HG03108 (cell line): Measurements from ENCODE around the gene NAV3.

ENCODE experiments used
- ATAC-seq: cut with Tn5 transposase; IDR thresholded peaks from one replicate; pipeline ENCODE4 v1.9.1; 2021; ENCODE audit warnings: moderate library complexity; ENCODE audit not compliant: unreplicated experiment

The NAV3 gene

DNA sequence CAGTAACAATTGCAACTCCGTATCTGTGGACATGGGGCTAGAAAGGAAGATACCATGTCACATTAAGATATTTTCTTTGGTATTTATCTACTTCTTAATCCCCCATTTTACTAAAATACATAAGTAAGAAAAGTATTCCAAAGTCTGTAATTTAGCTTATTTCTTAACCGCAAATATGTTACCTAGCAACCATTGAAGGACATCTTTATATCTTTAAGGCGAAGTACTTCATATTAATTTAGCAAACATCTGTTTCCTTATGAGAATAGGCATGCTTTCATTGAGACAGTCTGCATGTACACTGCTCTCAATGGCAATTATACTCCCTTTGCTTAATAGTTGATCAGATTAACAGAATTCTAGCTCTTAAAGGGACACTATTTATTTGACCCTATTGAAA, 88.8 kb downstream of the NAV3 start:
- ATAC-seq: no peak

DNA sequence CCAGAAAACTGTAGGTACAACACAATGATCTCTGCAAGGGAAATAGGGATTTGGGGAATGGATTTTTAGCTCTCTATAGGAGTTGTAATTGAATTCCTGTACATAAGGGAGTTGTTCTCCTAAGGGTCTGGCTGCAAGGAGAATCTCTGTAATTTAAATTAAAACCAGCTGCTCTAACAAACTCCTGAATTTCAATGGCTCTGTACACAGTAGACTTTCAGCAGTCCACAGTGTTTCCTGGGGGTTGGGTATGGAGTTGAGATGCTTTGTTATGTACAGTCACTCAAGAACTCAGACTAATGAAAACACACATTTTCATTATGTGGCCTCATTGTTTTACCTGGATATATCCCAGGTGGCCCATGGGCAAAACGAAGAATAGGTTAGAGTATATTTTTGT, 93.2 kb downstream of the NAV3 start:
- no peak for ATAC-seq

DNA sequence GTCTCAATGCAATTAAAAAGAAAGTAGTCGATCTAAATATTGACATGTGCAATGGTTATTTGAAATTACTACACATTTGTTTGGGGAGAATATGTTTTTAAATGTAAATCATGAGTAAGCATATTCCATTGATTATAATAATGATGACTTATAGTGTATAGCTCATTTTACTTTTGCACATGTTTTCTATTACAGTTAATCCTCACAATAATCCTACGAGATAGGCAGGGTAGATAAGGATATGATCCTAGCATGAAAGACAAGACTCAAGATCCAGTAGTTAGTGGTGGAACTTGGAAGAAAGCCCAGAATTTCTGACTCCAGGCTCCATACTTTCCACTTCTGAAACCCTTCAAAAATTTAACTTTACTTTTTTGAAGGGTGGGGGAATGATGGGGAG, 94.0 kb downstream of the NAV3 start:
- no peak for ATAC-seq

DNA sequence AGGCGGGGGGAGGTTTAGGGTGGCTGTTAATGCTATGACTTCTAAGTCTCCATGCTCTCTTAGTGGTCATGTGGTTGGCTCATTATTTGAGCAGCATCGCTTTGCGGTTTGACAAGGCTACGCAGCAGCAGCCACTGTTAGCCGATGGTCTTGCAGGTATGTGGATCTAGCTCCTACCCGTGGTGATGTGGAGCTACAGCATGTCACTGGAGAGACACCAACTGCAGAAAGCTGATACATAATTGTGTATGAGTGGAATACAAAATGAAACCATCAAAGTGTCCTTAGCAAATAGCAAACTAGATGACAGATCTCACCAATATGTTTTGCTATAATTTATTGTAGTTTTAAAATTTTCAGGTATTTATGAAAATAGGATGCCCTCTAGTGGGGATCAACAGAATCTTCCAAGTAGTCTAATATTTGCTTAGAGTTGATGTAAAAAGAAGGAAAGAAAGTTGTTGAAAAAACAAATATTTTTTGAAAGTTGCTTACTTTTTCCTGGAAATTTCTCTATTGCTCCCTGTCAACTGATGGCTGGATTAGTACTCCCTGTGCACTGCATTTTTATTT, 94.9 kb downstream of the NAV3 start:
- peak; percentile 97 for ATAC-seq

DNA sequence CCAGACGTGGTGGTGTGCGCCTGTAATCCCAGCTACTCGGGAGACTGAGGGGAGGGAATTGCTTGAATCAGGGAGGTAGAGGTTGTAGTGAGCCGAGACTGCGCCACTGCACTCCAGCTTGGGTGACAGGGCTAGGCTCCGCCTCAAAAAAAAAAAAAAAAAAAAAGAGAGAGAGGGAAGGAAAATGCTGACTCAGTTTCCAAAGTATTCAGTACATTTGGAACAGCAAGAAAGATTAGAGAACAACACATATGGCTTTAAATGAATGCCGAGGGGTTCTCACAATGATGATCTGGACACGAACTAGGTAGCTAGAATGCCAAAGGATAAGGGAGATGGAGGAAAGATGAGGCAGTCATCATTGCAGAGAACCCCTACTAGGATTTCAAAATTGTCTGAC, 97.4 kb downstream of the NAV3 start:
- ATAC-seq: no peak

DNA sequence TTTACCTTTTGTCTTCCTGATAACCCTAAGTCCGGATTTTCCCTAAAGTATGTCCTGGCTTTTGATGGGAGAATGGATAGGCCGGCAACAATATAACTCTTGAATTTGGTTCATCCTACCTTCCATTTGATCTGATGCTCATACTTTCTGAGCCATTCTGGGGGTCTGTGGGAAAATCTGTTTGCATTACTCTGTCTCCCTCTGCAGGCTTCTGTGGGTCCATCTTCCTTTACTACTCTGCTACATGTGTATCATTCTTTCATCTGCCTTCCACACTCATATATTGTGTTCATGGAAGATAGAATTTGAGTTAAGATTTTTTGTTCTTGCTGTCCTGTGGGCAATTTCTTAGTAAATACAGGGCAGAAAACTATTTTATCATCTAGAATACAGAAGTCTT, 101.5 kb downstream of the NAV3 start:
- no peak for ATAC-seq

DNA sequence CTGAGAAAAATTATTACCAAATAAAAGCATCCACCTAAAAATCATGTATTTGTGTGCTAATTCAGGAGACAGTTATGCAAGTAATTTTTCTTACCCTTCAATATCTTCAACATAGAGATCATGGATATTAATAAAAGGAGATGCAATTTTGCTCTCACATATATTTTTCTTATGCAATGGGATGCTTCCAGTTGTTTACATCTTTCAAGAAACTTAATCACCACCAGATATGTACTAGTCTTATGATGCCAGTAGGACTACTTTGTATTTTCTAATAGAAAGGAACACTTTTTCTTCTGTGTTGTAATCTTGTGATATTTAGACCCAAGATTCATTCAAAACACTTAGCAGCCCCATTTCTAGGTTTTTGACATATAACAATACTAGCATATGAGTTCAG, 107.6 kb downstream of the NAV3 start:
- ATAC-seq: no peak

DNA sequence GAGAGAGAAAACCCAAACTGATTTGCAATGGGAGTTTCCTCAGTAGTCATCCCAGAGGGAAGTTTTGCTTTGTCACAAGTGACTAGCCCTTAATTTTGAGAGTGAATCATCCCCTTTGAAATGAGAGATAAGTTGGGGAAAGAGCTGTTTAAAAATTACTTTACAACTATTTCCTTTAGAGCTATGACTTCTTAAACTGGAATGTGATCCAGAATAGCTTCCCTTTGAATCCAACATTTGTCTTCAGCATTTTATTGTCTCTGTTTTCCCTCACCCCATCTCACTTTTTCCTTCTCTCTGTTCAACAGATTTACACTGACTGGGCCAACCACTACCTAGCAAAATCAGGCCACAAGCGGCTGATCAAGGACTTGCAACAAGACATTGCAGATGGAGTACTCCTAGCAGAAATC, 109.3 kb downstream of the NAV3 start:
- no peak for ATAC-seq

DNA sequence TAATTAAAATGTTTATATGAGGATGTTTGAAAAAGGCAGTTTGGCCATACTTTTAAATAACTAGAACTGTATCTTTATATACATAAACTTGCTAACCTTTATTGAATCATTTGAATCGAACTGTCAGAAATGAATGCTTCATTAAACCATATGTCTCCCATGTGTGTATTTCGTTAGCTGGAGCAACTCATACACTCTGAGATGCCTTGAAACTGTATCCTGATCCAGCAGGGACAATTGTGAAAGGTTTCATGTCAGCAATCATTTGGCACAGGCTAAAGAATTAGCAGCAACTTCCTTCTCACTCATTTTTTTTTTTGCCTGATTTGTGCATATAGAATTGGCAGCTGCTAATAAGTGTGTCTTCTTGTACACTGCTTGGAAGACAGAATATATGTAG, 109.9 kb downstream of the NAV3 start:
- no peak for ATAC-seq

DNA sequence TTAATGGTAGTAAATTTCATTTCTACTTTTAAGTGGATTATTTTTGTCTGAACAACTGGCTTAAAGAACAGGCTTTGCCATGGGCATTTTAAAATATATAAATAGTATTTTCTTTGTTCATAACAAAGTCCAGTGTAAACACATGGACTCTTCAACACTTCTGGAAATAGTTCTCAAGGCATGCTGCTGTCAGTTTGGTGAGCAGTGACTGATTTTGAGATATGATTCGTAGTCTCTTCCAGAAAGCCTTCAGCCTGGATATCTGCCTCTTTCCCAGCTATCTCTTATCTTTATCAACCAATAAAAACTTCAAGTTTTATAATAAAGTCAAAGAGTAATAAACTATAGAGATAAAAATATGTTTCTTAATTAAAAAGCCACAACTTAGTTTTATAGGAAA, 110.7 kb downstream of the NAV3 start:
- no peak for ATAC-seq

DNA sequence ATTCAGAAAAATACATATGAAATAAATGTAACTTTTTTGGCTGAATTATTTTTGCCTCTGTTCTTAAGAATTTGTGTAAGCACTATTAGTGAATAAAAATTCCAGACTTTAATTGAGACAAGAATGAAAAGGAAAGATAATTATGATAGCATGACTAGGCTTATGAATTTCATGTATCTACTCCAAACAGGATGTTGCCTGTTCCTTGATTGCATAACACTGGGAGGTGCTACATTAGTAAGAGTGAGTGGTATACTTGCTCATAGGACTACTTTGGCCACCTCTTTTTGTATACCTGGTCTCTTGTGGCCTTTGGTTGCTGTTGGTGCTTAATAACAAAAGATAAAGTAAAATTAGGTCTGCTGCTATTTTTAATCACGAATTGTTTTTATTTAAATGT, 112.8 kb downstream of the NAV3 start:
- no peak for ATAC-seq

DNA sequence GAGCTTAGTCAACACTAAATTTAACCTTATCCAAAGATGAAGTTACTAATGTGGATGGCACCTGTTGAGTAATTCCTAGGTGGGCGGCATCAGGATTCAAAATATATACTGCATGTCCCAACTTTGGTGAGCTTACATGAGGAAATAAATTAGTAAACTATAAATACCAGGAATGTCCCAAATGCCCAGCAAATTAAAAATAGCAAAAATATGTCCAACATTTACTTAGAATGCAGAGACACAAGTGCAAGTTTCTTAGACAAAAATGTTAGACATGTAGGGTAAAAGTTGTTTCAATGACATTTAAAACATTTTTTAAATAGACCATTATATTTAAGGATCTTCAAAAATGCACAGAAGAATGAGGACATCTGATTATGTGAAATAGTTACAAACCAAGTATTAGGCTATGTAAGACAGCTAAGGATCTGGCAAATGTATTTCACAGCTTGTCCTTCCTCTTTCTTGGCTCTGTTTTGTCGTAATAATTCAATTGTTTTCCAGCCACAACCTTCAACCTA, 115.9 kb downstream of the NAV3 start:
- no peak for ATAC-seq

DNA sequence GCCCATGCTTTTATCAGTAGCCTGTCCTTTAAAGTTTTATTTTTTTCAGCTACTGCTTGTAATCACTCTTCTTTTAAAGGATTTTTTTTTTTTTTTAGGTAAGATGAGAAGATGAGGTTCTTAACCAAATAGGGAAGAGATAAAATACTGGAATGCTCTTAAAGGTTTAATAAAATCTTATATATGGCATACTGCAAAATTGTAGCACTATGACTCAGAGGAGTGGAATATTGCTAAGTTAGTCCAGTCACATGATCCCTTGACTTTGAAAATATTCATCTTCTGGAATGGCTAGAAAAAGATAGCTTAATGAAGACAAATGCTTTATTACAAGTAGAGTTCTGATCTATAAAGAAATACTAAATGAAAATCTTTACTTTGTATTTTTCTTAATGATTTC, 116.6 kb downstream of the NAV3 start:
- ATAC-seq: no peak

DNA sequence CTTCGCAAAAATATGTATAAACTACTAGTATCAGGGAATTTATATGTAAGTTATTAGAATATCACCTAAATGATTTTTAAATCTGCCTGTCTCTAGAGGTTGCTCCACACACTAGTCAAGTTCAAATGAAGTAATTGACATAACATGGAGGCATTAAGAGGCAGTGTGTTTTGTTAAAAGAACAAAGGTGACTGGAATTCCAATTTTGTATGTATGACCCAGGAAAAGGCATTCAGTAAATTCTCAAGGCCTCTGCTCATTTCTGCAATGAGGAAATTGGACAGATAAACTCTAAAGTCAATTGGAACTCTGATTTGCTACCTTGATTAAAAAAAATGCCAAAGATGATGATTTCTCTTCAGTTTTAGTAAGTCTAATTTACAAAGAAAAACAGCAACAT, 117.1 kb downstream of the NAV3 start:
- ATAC-seq: no peak

DNA sequence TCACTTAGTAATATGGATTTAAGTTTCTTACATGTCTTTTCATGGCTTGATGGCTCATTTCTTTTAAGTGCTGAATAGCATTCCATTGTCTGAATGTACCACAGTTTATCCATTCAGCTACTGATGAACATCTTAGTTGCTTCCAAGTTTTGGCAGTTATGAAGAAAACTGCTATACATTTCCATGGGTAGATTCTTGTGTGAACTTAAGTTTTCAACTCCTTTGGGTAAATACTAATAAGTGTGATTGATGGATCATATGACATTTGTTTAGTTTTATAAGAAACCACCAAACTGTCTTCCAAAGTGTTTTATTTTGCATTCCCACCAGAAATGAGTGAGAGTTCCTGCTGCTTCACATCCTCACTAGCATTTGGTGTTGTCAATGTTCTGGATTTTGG, 119.2 kb downstream of the NAV3 start:
- no peak for ATAC-seq

DNA sequence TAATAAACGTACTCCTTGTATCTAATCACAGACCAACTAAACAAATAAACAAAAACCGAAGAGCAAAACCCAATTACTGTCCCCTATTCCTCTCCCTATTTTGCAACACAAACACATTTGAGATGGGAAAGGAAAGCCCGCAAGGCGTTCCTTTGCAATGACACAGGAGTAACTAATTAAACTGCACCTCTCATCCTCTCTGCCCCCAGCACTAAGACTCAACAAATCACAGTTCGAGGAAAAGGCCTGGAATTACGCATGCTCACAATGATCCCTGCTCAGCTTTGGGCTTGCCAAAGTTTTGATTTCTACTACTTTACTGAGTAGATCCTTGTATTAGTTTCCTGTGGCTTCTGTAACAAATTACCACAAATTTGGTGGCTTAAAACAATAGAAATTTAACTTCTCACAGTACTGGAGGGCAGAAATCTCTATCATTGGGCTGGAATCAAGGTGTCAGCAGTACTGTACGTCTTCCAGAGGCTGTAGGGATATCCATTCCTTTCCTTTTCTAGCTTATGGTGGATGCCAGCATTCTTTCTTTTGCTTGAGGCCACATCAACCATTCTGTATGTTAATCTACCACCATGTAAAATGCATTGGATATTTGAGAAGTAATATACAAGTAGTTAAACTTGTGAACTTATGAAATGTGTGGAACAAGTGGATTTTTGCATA, 123.0 kb downstream of the NAV3 start:
- ATAC-seq: no peak

DNA sequence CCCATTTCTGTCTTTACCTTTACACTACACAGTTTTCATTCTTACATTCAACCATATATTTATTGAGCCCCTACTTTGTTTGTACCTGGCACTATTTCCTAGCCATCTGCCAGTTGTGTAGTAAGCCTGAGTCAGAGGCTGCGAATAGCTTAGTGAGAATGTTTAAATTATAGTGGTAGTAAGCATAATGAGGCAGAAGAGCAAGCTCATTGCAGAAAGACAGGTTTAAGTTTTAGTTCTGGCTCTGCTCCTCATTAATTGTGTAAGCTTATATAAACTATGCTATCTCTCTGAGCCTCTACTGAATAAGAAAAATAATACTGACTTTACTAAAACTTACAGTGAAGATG, 123.5 kb downstream of the NAV3 start:
- no peak for ATAC-seq

DNA sequence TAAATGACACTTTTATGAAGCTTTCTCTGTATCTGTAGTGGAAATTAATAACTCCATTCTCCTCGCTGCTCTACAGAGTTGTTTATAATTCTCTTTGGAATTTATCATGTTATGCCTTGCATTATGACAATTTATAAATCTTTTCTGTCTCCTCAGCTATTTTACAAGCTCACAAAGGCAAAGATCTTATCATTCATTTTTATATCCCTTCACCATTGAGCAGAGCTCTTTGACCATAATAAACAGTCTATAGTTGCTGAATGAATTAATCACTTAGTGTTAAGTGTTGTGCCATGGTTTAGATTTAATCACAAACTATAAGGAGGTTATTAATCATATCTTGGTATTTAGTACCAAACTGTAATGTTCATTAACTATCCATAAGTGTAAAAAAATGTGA, 126.4 kb downstream of the NAV3 start:
- ATAC-seq: no peak

DNA sequence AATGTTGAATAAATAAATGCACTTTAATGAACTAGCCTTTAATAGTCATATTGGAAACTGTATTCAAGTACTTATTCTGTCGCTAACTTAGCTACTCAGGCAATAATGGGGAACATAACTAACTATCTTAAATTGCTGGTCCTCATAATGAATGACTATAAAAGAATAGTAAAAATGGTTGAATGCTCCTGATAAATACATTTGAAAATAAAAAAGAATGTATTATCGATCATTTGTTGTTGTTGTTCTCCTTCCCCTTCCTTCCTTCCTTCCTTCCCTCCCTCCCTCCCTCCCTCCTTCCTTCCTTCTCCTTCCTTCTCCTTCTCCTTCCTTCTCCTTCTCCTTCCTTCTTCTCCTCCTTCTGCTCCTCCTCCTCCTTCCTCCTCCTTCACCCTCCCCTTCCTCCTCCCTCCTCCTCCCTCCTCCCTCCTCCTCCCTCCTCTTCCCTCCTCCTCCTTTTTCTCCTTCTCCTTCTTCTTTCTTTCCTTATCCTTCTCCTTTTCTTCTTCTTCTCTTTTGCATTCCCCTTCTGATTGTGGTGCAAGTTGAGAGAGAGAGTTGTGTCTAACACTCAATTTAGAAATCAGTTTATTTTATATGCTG, 133.0 kb downstream of the NAV3 start:
- ATAC-seq: no peak

DNA sequence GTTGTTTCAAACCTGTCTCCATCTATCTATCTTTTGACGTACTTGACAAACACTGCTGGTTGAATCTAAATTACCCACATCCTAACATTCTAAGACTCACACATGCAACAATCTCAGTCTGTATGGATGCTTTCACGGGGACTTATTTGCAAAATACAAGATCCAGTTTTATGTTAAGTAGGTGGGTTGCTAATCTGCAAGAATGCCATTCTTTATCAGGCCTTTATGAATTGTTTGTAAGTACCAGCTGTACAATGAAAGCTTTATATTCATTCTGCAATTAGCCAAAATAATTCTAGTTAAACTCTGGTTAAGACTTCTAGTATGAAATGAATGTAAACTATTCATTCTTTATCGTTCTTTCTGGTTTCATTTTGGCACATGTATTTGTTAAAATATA, 135.1 kb downstream of the NAV3 start:
- ATAC-seq: no peak

DNA sequence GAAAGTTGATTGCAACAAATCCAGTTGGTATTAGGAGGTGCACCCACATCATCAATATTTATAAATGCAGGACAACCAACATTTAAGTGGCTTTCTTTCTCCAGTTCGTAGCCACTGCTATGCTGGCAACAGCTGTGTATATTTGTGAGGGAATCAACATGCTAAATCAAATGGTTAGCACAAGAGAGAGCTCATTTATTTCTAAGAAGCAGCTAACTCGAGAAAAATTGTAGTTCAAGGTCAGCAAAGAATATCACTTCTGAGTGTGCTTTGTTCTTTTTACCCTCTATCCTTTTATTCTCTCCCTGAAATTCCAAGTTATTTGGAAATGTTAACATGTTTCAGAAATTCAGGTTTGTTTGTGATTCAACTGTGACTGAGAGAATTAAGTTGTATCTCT, 137.3 kb downstream of the NAV3 start:
- no peak for ATAC-seq

DNA sequence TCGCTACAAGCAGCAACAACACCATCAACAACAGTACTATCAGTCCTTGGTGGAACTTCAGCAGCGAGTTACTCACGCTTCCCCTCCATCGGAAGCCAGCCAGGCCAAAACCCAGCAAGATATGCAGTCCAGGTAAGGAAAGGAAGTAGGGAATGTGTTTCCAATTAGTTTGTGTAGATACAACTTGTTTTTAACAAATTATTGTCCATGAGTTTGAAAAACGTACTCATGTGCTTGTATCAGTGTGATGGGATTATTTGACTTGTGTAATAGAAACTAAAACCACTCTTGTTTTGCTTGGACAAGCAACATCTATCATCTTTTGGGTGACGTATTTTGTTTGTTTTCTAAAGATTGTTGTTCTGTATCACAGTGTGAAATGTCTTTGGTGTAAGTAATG, 137.9 kb downstream of the NAV3 start:
- no peak for ATAC-seq

DNA sequence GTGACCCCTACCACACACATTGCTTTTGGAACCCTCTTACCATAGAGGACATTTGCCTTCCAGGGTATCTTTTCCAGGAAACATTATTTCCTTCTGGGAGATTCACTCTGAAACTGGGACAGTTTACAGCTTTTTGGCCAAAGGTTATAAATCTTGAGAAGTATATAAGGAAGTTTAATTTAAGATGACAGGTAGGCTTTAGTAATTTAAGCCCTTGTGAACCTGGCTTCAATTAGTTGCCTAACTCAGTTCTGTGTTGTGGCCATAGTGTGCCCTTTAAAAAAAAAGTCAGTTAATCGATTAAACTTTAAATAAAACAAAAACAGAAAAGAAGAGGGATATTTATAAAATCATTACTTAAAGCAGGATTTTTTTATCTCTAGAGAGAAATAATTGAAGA, 142.9 kb downstream of the NAV3 start:
- no peak for ATAC-seq
